Liver (tissue), 9 donors: Measurements from ENCODE around the gene PAPPA2. TPM values are rescaled to one million over a fixed set of nuclear protein-coding genes. Genes with fewer than 3 reads are reported as not detected.

Source experiments
- DNase-seq: peaks from one replicate; pipeline ENCODE4 v3.0.0-alpha.2; 2017; ENCODE audit warnings: low spot score
- H3K27ac ChIP-seq, 2 donors: one replicate each; pipeline ENCODE4 v1.7.0; 2013; ENCODE audit warnings: inconsistent platforms in 2 of 2, low read length in 2 of 2, control low read depth in 1 of 2, low read depth in 1 of 2, mild to moderate bottlenecking in 1 of 2
- H3K27me3 ChIP-seq, 4 donors: one replicate each; pipeline versions ENCODE4 v1.6.1 to v1.7.0; 2013; ENCODE audit warnings: low read length in 3 of 4, inconsistent platforms in 1 of 4, mild to moderate bottlenecking in 1 of 4, moderate library complexity in 1 of 4; ENCODE audit not compliant: control insufficient read depth in 4 of 4, insufficient read depth in 4 of 4
- H3K36me3 ChIP-seq, 4 donors: one replicate each; pipeline versions ENCODE4 v1.6.1 to v1.7.0; 2013; ENCODE audit warnings: low read length in 3 of 4, mild to moderate bottlenecking in 3 of 4, low read depth in 1 of 4, moderate library complexity in 1 of 4; ENCODE audit not compliant: control insufficient read depth in 4 of 4, insufficient read depth in 3 of 4
- H3K4me1 ChIP-seq, 4 donors: one replicate each; pipeline versions ENCODE4 v1.6.1 to v1.7.0; 2013; ENCODE audit warnings: low read length in 3 of 4, mild to moderate bottlenecking in 3 of 4, moderate library complexity in 1 of 4; ENCODE audit not compliant: control insufficient read depth in 4 of 4, insufficient read depth in 4 of 4
- H3K4me3 ChIP-seq, 3 donors: one replicate each; pipeline versions ENCODE4 v1.6.1 to v1.7.0; 2013; ENCODE audit warnings: low read length in 3 of 3, control low read depth in 1 of 3, low read depth in 1 of 3, mild to moderate bottlenecking in 1 of 3
- H3K9ac ChIP-seq, 2 donors: one replicate each; pipeline ENCODE4 v1.7.0; 2013; ENCODE audit warnings: low read length in 2 of 2, mild to moderate bottlenecking in 2 of 2, moderate library complexity in 2 of 2, control low read depth in 1 of 2, low read depth in 1 of 2
- H3K9me3 ChIP-seq, 4 donors: one replicate each; pipeline versions ENCODE4 v1.6.1 to v1.7.0; 2013; ENCODE audit warnings: low read length in 3 of 4; ENCODE audit not compliant: control insufficient read depth in 4 of 4
- EGR1 ChIP-seq, 2 donors: IDR thresholded peaks; 2 replicates each; pipeline ENCODE4 v1.6.1; 2016 to 2018; ENCODE audit warnings: antibody characterized with exemption in 2 of 2, low read depth in 2 of 2
- FOXA1 ChIP-seq: IDR thresholded peaks from 2 replicates; pipeline ENCODE4 v1.6.1; 2016; ENCODE audit warnings: antibody characterized with exemption
- FOXA2 ChIP-seq: IDR thresholded peaks from 2 replicates; pipeline ENCODE4 v1.6.1; 2016; ENCODE audit warnings: antibody characterized with exemption
- GABPA ChIP-seq, 2 donors: IDR thresholded peaks in 1 of 2; conservative IDR thresholded peaks in 1 of 2; 2 replicates each; pipeline ENCODE4 v1.6.1; 2016; ENCODE audit warnings: antibody characterized with exemption in 2 of 2, mild to moderate bottlenecking in 1 of 2, moderate library complexity in 1 of 2
- HNF4A ChIP-seq, 2 donors: conservative IDR thresholded peaks; 2 replicates each; pipeline ENCODE4 v1.6.1; 2016; ENCODE audit warnings: antibody characterized with exemption in 2 of 2, mild to moderate bottlenecking in 2 of 2
- HNF4G ChIP-seq: IDR thresholded peaks from 2 replicates; pipeline ENCODE4 v1.6.1; 2016; ENCODE audit warnings: antibody characterized with exemption
- JUND ChIP-seq, 2 donors: IDR thresholded peaks; 2 replicates each; pipeline ENCODE4 v1.6.1; 2016; ENCODE audit warnings: antibody characterized with exemption in 2 of 2
- MAX ChIP-seq: IDR thresholded peaks from 2 replicates; pipeline ENCODE4 v1.6.1; 2016; ENCODE audit warnings: antibody characterized with exemption
- NR2F2 ChIP-seq: IDR thresholded peaks from 2 replicates; pipeline ENCODE4 v1.6.1; 2016; ENCODE audit warnings: antibody characterized with exemption
- RAD21 ChIP-seq, 2 donors: IDR thresholded peaks; 2 replicates each; pipeline ENCODE4 v1.6.1; 2016; ENCODE audit warnings: antibody characterized with exemption in 2 of 2, mild to moderate bottlenecking in 2 of 2
- RXRA ChIP-seq, 2 donors: IDR thresholded peaks; 2 replicates each; pipeline ENCODE4 v1.6.1; 2017 to 2018; ENCODE audit warnings: antibody characterized with exemption in 2 of 2, mild to moderate bottlenecking in 1 of 2
- SP1 ChIP-seq: IDR thresholded peaks from 2 replicates; pipeline ENCODE4 v1.6.1; 2018; ENCODE audit warnings: antibody characterized with exemption, mild to moderate bottlenecking
- TAF1 ChIP-seq: conservative IDR thresholded peaks from 2 replicates; pipeline ENCODE4 v1.6.1; 2016; ENCODE audit warnings: antibody characterized with exemption, mild to moderate bottlenecking
- YY1 ChIP-seq: IDR thresholded peaks from 2 replicates; pipeline ENCODE4 v1.6.1; 2016; ENCODE audit warnings: antibody characterized with exemption, mild to moderate bottlenecking
- WGBS: extraction: QIAGEN DNeasy Blood & Tissue Kit; methylation state at CpG from one replicate; pipeline ENCODE4 v1.1.7; 2013; 5-methylcytosine and 5-hydroxymethylcytosine counted together
- polyA plus RNA-seq, 2 donors: library from polyadenylated mRNA; stranded (reverse) in 1 of 2; unstranded in 1 of 2; fragments of 200-250 nt in 1 of 2; fragments of >200 nt in 1 of 2; fragmentation: Nextera tagmentation in 1 of 2; extraction: Ambion mirVana in 1 of 2; gene quantifications; one replicate each; pipeline versions ENCODE4 v1.2.1 to v1.2.3, GENCODE V29; 2013 to 2015
- total RNA-seq, 2 donors: library from RNA; depleted of rRNA; stranded (reverse); fragments of >200 nt; gene quantifications; one replicate each; pipeline ENCODE4 v1.2.3, GENCODE V29; 2014
- TF ChIP-seq, protein P1 (sequence below): IDR thresholded peaks from 2 replicates; pipeline ENCODE4 v1.6.1; 2016; ENCODE audit warnings: antibody characterized with exemption
- TF ChIP-seq, protein P2 (sequence below): IDR thresholded peaks from 2 replicates; pipeline ENCODE4 v1.6.1; 2016; ENCODE audit warnings: antibody characterized with exemption
- TF ChIP-seq, protein P3 (sequence below): fragments of 150-350 bp; IDR thresholded peaks from 2 replicates; pipeline ENCODE4 v1.5.1; 2017; ENCODE audit warnings: improper control_type of control experiment, low read depth, low read length; ENCODE audit not compliant: missing input control
- donor health status: healthy.
- donor health status: healthy.
- donor health status: healthy.
- donor health status: healthy.
- donor health status: healthy.

Gene PAPPA2
- total and polyA plus RNA-seq, 4 donors, result 0.19 to 27.2 (median 13.4) TPM

GRCh38 chr1:176735201-176735600, 272.2 kb downstream of the PAPPA2 start:
- no peak for TF ChIP-seq FOXA1
- no peak for TF ChIP-seq HNF4A (conservative IDR thresholded peaks at IDR 0.05)
- TF ChIP-seq, protein P1, sequence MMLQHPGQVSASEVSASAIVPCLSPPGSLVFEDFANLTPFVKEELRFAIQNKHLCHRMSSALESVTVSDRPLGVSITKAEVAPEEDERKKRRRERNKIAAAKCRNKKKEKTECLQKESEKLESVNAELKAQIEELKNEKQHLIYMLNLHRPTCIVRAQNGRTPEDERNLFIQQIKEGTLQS, result no peak
- TF ChIP-seq, protein P2, sequence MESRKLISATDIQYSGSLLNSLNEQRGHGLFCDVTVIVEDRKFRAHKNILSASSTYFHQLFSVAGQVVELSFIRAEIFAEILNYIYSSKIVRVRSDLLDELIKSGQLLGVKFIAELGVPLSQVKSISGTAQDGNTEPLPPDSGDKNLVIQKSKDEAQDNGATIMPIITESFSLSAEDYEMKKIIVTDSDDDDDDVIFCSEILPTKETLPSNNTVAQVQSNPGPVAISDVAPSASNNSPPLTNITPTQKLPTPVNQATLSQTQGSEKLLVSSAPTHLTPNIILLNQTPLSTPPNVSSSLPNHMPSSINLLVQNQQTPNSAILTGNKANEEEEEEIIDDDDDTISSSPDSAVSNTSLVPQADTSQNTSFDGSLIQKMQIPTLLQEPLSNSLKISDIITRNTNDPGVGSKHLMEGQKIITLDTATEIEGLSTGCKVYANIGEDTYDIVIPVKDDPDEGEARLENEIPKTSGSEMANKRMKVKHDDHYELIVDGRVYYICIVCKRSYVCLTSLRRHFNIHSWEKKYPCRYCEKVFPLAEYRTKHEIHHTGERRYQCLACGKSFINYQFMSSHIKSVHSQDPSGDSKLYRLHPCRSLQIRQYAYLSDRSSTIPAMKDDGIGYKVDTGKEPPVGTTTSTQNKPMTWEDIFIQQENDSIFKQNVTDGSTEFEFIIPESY, result no peak
- no peak for TF ChIP-seq SP1
- TF ChIP-seq NR2F2, result no peak
- TF ChIP-seq GABPA (IDR thresholded peaks at IDR 0.05 in 1 of 2, conservative IDR thresholded peaks at IDR 0.05 in 1 of 2), result no peak
- no peak for TF ChIP-seq MAX
- TF ChIP-seq FOXA2, result no peak
- WGBS, result 87% methylated on average over 1 of the region's 1 CpG
- no peaks in the 10 kb centered on the region for H3K4me1 ChIP-seq
- no peaks in the 10 kb centered on the region for H3K27me3 ChIP-seq
- H3K9me3 ChIP-seq, result no peaks in the 10 kb centered on the region
- H3K36me3 ChIP-seq, result no peaks in the 10 kb centered on the region
- H3K4me3 ChIP-seq, result no peak overlapping the region
- DNase-seq, result no peak
- H3K9ac ChIP-seq, result no peak overlapping the region
- no peak overlapping the region for H3K27ac ChIP-seq

DNA sequence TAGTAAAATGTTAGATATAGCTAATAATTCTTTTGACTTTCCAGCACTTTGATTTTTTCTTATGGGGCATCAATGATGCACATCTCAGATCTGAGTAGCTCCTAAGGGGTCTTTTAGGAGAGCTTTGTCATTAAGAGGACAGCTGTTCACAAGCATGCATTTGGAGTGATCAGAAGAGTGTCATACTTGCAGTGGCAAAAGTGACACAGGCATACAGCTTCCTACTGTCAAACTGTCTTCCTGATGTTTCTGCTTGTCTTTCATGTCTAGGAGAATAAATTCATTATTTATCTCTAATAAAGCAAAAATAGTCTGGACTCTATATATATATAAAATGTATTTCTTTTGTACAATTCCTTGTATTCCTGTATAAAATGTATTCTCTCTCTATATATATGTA, 273.0 kb downstream of the PAPPA2 start:
- Histone ChIP-seq H3K9me3 (no peaks in the 10 kb centered on the region), H3K9ac (no peak overlapping the region), H3K27me3 (no peaks in the 10 kb centered on the region), H3K4me3 (no peak overlapping the region), H3K36me3 (no peaks in the 10 kb centered on the region), H3K4me1 (no peaks in the 10 kb centered on the region), H3K27ac (no peak overlapping the region)
- TF ChIP-seq MAX (no peak), HNF4A (conservative IDR thresholded peaks at IDR 0.05) (no peak), TAF1 (no peak), RXRA (IDR thresholded peaks at IDR 0.05) (no peak), RAD21 (IDR thresholded peaks at IDR 0.05) (no peak)
- TF ChIP-seq, protein P2, result no peak
- TF ChIP-seq, protein P1, result no peak
- DNase-seq, result no peak

DNA sequence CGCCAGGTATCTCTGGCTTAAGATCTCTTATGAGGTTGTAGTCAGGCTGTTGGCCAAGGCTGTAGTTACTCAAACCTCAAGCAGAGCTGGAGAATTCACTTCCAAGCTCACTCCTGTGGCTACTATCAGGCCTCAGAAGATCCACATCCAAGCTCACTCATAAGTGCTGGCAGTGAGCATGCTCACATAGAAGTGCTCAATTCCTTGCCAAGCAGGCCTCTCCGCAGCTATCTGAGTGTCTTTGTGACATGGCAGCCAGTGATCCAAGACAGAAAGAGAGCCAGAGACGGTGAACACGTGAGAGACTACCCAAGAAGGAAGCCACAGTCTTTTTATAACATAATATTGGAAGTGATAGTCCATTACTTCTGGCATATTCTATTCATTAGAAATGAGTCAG, 278.2 kb downstream of the PAPPA2 start:
- no peak overlapping the region for H3K9ac ChIP-seq
- H3K4me1 ChIP-seq, result peaks cover 0 to 17% (median 5%) of the 10 kb centered on the region in 4 donors
- 89% methylated on average over 4 of the region's 4 CpGs for WGBS
- H3K27ac ChIP-seq, result no peak overlapping the region
- H3K27me3 ChIP-seq, result no peaks in the 10 kb centered on the region
- no peak overlapping the region for H3K4me3 ChIP-seq
- H3K9me3 ChIP-seq, result no peaks in the 10 kb centered on the region
- DNase-seq, result no peak
- no peaks in the 10 kb centered on the region for H3K36me3 ChIP-seq
- TF ChIP-seq TAF1 (no peak), GABPA (IDR thresholded peaks at IDR 0.05 in 1 of 2, conservative IDR thresholded peaks at IDR 0.05 in 1 of 2) (no peak), YY1 (no peak), JUND (IDR thresholded peaks at IDR 0.05) (no peak), HNF4G (no peak), SP1 (no peak), FOXA1 (no peak), NR2F2 (no peak), HNF4A (conservative IDR thresholded peaks at IDR 0.05) (no peak), EGR1 (IDR thresholded peaks at IDR 0.05; ENCODE audit: low read depth in 2 of 2) (no peak)
- TF ChIP-seq, protein P3, sequence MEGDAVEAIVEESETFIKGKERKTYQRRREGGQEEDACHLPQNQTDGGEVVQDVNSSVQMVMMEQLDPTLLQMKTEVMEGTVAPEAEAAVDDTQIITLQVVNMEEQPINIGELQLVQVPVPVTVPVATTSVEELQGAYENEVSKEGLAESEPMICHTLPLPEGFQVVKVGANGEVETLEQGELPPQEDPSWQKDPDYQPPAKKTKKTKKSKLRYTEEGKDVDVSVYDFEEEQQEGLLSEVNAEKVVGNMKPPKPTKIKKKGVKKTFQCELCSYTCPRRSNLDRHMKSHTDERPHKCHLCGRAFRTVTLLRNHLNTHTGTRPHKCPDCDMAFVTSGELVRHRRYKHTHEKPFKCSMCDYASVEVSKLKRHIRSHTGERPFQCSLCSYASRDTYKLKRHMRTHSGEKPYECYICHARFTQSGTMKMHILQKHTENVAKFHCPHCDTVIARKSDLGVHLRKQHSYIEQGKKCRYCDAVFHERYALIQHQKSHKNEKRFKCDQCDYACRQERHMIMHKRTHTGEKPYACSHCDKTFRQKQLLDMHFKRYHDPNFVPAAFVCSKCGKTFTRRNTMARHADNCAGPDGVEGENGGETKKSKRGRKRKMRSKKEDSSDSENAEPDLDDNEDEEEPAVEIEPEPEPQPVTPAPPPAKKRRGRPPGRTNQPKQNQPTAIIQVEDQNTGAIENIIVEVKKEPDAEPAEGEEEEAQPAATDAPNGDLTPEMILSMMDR, result no peak
- TF ChIP-seq, protein P2, result no peak
- TF ChIP-seq, protein P1, result no peak
